Naive thymus-derived CD4-positive, alpha-beta T cell (primary cell): ENCODE results near the gene CLASP1. TPM values are rescaled to one million over a fixed set of nuclear protein-coding genes. Genes with fewer than 3 reads are reported as not detected.
A peak's percentile ranks its signal among the peaks of the same experiment; 100 is the strongest.

Source experiments
- ATAC-seq: fragments of 150-1000 bp; cut with Tn5 transposase; 2 replicates; pipeline ENCODE4 v1.10.0; 2021; ENCODE audit warnings: mild to moderate bottlenecking, moderate library complexity
- CTCF ChIA-PET: fragments of 350-600 bp; sonication (Branson Sonifier 250); formaldehyde crosslinking; loops from one replicate; lab custom pipeline; 2021; ENCODE audit warnings: antibody characterized with exemption; lab: Charles Lee
- POLR2A ChIA-PET: fragments of 350-600 bp; sonication (Branson Sonifier 250); formaldehyde crosslinking; loops from one replicate; lab custom pipeline; 2021; ENCODE audit warnings: antibody characterized with exemption, inconsistent platforms; lab: Charles Lee
- DNase-seq, 9 donors: peaks; one replicate each; pipeline versions ENCODE4 v3.0.0 to v3.0.0-alpha.2; 2020 to 2022; ENCODE audit warnings: mixed read lengths in 1 of 9
- H3K27ac ChIP-seq: one replicate; pipeline ENCODE4 v1.7.0; 2013; ENCODE audit warnings: mild to moderate bottlenecking, low read depth, low read length, moderate library complexity
- H3K27me3 ChIP-seq, 2 donors: one replicate each; pipeline ENCODE4 v1.7.0; 2013; ENCODE audit warnings: low read length in 2 of 2, mild to moderate bottlenecking in 2 of 2, moderate library complexity in 2 of 2; ENCODE audit not compliant: control insufficient read depth in 2 of 2, insufficient read depth in 2 of 2
- H3K36me3 ChIP-seq, 3 experiments: 1 replicate in 2 of 3; 2 replicates in 1 of 3; pipeline ENCODE4 v1.7.0; 2013; ENCODE audit warnings: low read length in 3 of 3, mild to moderate bottlenecking in 3 of 3, moderate library complexity in 1 of 3; ENCODE audit not compliant: insufficient read depth in 3 of 3, control insufficient read depth in 2 of 3
- H3K4me1 ChIP-seq, 2 donors: one replicate each; pipeline ENCODE4 v1.7.0; 2013; ENCODE audit warnings: low read length in 2 of 2, mild to moderate bottlenecking in 2 of 2, moderate library complexity in 1 of 2; ENCODE audit not compliant: control insufficient read depth in 2 of 2, insufficient read depth in 2 of 2
- H3K4me3 ChIP-seq: 2 replicates; pipeline ENCODE4 v1.7.0; 2013; ENCODE audit warnings: mild to moderate bottlenecking, low read length
- H3K9me3 ChIP-seq, 3 experiments: 1 replicate in 2 of 3; 2 replicates in 1 of 3; pipeline ENCODE4 v1.7.0; 2013; ENCODE audit warnings: low read length in 3 of 3; ENCODE audit not compliant: control insufficient read depth in 2 of 3
- H3K27ac Mint-ChIP-seq, 9 donors: one replicate each; pipeline ENCODE4 v1.8.0; 2020 to 2022; ENCODE audit warnings: mixed read lengths in 9 of 9, mild to moderate bottlenecking in 8 of 9, moderate library complexity in 5 of 9, inconsistent platforms in 2 of 9
- H3K27me3 Mint-ChIP-seq, 5 donors: one replicate each; pipeline ENCODE4 v1.8.0; 2021 to 2022; ENCODE audit warnings: mixed read lengths in 5 of 5, mild to moderate bottlenecking in 1 of 5
- H3K36me3 Mint-ChIP-seq, 5 donors: one replicate each; pipeline ENCODE4 v1.8.0; 2020 to 2022; ENCODE audit warnings: mixed read lengths in 5 of 5, mild to moderate bottlenecking in 3 of 5, inconsistent platforms in 1 of 5
- H3K4me1 Mint-ChIP-seq, 7 donors: one replicate each; pipeline ENCODE4 v1.8.0; 2020 to 2022; ENCODE audit warnings: mixed read lengths in 7 of 7, mild to moderate bottlenecking in 3 of 7, inconsistent platforms in 1 of 7
- H3K4me3 Mint-ChIP-seq, 10 donors: one replicate each; pipeline ENCODE4 v1.8.0; 2020 to 2022; ENCODE audit warnings: mild to moderate bottlenecking in 10 of 10, mixed read lengths in 10 of 10, moderate library complexity in 6 of 10, inconsistent platforms in 2 of 10
- H3K9me3 Mint-ChIP-seq, 11 donors: one replicate each; pipeline ENCODE4 v1.8.0; 2020 to 2022; ENCODE audit warnings: mixed read lengths in 11 of 11, mild to moderate bottlenecking in 4 of 11, inconsistent platforms in 1 of 11, moderate library complexity in 1 of 11
- intact Hi-C, 2 donors: fragments of 100-400 bp; cut with micrococcal nuclease; formaldehyde crosslinking; loops; one replicate each; pipeline ENCODE4 v1.15.1; 2023
- polyA plus RNA-seq, 2 donors: library from polyadenylated mRNA; unstranded; fragments of 300-500 nt; fragmentation: Illumina TruSeq; gene quantifications; one replicate each; pipeline ENCODE4 v1.2.3, GENCODE V29; 2021
- total RNA-seq, 6 experiments: library from RNA in 5 of 6; stranded (reverse) in 5 of 6; gene quantifications; 1 replicate in 5 of 6; 2 replicates in 1 of 6; pipeline ENCODE4 v1.2.3 and lab custom pipeline; 2021 to 2026

Gene CLASP1
- total and polyA plus RNA-seq, 7 experiments from 2014 or later = 13.8 to 76.3 (median 61.6) TPM

- ChIA-PET POLR2A (no interaction called here), CTCF (no interaction called here)
- H3K27ac Mint-ChIP-seq = no peak overlapping the region
- no peak overlapping the region for H3K4me3 ChIP-seq
- H3K27ac ChIP-seq = no peak overlapping the region
- H3K4me1 ChIP-seq = no peaks in the 10 kb centered on the region
- H3K27me3 ChIP-seq = no peaks in the 10 kb centered on the region
- H3K4me1 Mint-ChIP-seq = no peaks in the 10 kb centered on the region
- no peaks in the 10 kb centered on the region for H3K36me3 Mint-ChIP-seq
- H3K9me3 ChIP-seq = no peaks in the 10 kb centered on the region
- no peaks in the 10 kb centered on the region for H3K36me3 ChIP-seq
- H3K4me3 Mint-ChIP-seq = no peak overlapping the region
- H3K9me3 Mint-ChIP-seq = peaks cover 0 to 2% (median 0%) of the 10 kb centered on the region in 11 donors
- intact Hi-C loops = no loop called here
- DNase-seq = no peak
- peak; percentile 66 for ATAC-seq
- peaks cover 0 to 12% (median 0%) of the 10 kb centered on the region in 5 donors for H3K27me3 Mint-ChIP-seq
These were observed 355.6 kb downstream of the CLASP1 start for GRCh38 chr2:121293450-121294325.

- ATAC-seq (no peak), DNase-seq (no peak)
- H3K9me3 Mint-ChIP-seq = peaks cover 0 to 2% (median 0%) of the 10 kb centered on the region in 11 donors
- no peaks in the 10 kb centered on the region for H3K36me3 Mint-ChIP-seq
- no peak overlapping the region for H3K27ac Mint-ChIP-seq
- H3K27me3 Mint-ChIP-seq = peaks cover 9 to 24% (median 14%) of the 10 kb centered on the region in 5 donors
- H3K9me3 ChIP-seq = no peaks in the 10 kb centered on the region
- no peak overlapping the region for H3K4me3 ChIP-seq
- POLR2A ChIA-PET = no interaction called here
- no peaks in the 10 kb centered on the region for H3K27me3 ChIP-seq
- no peaks in the 10 kb centered on the region for H3K4me1 ChIP-seq
- H3K27ac ChIP-seq = no peak overlapping the region
- intact Hi-C loops = no loop called here
- H3K4me3 Mint-ChIP-seq = no peak overlapping the region
- CTCF ChIA-PET = no interaction called here
- peaks cover 0 to 5% (median 0%) of the 10 kb centered on the region in 7 donors for H3K4me1 Mint-ChIP-seq
- H3K36me3 ChIP-seq = no peaks in the 10 kb centered on the region
These were observed 358.0 kb downstream of the CLASP1 start for GRCh38 chr2:121291251-121291580.

GRCh38 chr2:121289271-121289670 lies 360.0 kb downstream of the CLASP1 start:
- no peak overlapping the region for H3K27ac ChIP-seq
- no peaks in the 10 kb centered on the region for H3K27me3 ChIP-seq
- ATAC-seq (no peak), DNase-seq (no peak)
- peaks cover 0 to 4% (median 0%) of the 10 kb centered on the region in 11 donors for H3K9me3 Mint-ChIP-seq
- H3K9me3 ChIP-seq = no peaks in the 10 kb centered on the region
- no peak overlapping the region for H3K4me3 Mint-ChIP-seq
- H3K27me3 Mint-ChIP-seq = peaks cover 20 to 35% (median 25%) of the 10 kb centered on the region in 5 donors
- no peaks in the 10 kb centered on the region for H3K36me3 Mint-ChIP-seq
- intact Hi-C loops = no loop called here
- H3K4me1 Mint-ChIP-seq = peaks cover 0 to 13% (median under 1%) of the 10 kb centered on the region in 7 donors
- no peak overlapping the region for H3K27ac Mint-ChIP-seq
- H3K4me3 ChIP-seq = no peak overlapping the region
- ChIA-PET POLR2A (no interaction called here), CTCF (no interaction called here)
- H3K36me3 ChIP-seq = no peaks in the 10 kb centered on the region
- no peaks in the 10 kb centered on the region for H3K4me1 ChIP-seq

- Histone ChIP-seq H3K27me3 (no peaks in the 10 kb centered on the region), H3K4me1 (no peaks in the 10 kb centered on the region), H3K4me3 (no peak overlapping the region), H3K36me3 (no peaks in the 10 kb centered on the region), H3K27ac (no peak overlapping the region), H3K9me3 (no peaks in the 10 kb centered on the region)
- H3K9me3 Mint-ChIP-seq = peaks cover 0 to 2% (median 0%) of the 10 kb centered on the region in 11 donors
- H3K4me1 Mint-ChIP-seq = peaks cover 0 to 19% (median 7%) of the 10 kb centered on the region in 7 donors
- no peaks in the 10 kb centered on the region for H3K36me3 Mint-ChIP-seq
- CTCF ChIA-PET = no interaction called here
- intact Hi-C loops = no loop called here
- no peak for ATAC-seq
- H3K27ac Mint-ChIP-seq = no peak overlapping the region
- H3K4me3 Mint-ChIP-seq = no peak overlapping the region
- H3K27me3 Mint-ChIP-seq = peaks cover 27 to 41% (median 31%) of the 10 kb centered on the region in 5 donors
- no peak for DNase-seq
- POLR2A ChIA-PET = no interaction called here
These were observed 360.6 kb downstream of the CLASP1 start for GRCh38 chr2:121288454-121289231.

- H3K27me3 Mint-ChIP-seq = peaks cover 34 to 43% (median 37%) of the 10 kb centered on the region in 5 donors
- no peak overlapping the region for H3K4me3 Mint-ChIP-seq
- Histone ChIP-seq H3K27ac (no peak overlapping the region), H3K4me1 (no peaks in the 10 kb centered on the region), H3K27me3 (no peaks in the 10 kb centered on the region), H3K36me3 (no peaks in the 10 kb centered on the region), H3K9me3 (no peaks in the 10 kb centered on the region), H3K4me3 (no peak overlapping the region)
- ATAC-seq (no peak), DNase-seq (no peak)
- ChIA-PET POLR2A (no interaction called here), CTCF (no interaction called here)
- intact Hi-C loops = no loop called here
- no peaks in the 10 kb centered on the region for H3K36me3 Mint-ChIP-seq
- H3K4me1 Mint-ChIP-seq = peaks cover 0 to 19% (median 10%) of the 10 kb centered on the region in 7 donors
- no peak overlapping the region for H3K27ac Mint-ChIP-seq
- H3K9me3 Mint-ChIP-seq = peaks cover 0 to 2% (median 0%) of the 10 kb centered on the region in 11 donors
These were observed 361.3 kb downstream of the CLASP1 start for GRCh38 chr2:121287956-121288355.
